Karpas-422 (cell line): ENCODE measurements around the gene SMAP2. TPM values are rescaled to one million over a fixed set of nuclear protein-coding genes. Genes with fewer than 3 reads are reported as not detected.

ENCODE experiments used
- DNase-seq: peaks from one replicate; pipeline ENCODE4 v3.0.0-alpha.2; 2015
- H2AFZ ChIP-seq: fragments of 200-600 bp; sonication (generic); 2 replicates; pipeline ENCODE4 v1.6.1; 2014; ENCODE audit warnings: antibody characterized with exemption, low read length, mixed read lengths
- H3K27ac ChIP-seq: fragments of 200-600 bp; sonication (generic); 2 replicates; pipeline ENCODE4 v1.5.1; 2014; ENCODE audit warnings: mild to moderate bottlenecking, low read length, moderate library complexity
- H3K27me3 ChIP-seq: fragments of 200-600 bp; sonication (generic); 2 replicates; pipeline ENCODE4 v1.6.1; 2014; ENCODE audit warnings: low read length, mixed read lengths
- H3K36me3 ChIP-seq: fragments of 200-600 bp; sonication (generic); 2 replicates; pipeline ENCODE4 v1.6.1; 2014; ENCODE audit warnings: low read length, mixed read lengths; ENCODE audit not compliant: insufficient read depth
- H3K4me1 ChIP-seq: fragments of 200-600 bp; sonication (generic); 2 replicates; pipeline ENCODE4 v1.6.1; 2014; ENCODE audit warnings: mild to moderate bottlenecking, low read length, mixed read lengths
- H3K4me2 ChIP-seq: fragments of 200-600 bp; sonication (generic); 2 replicates; pipeline ENCODE4 v1.6.1; 2014; ENCODE audit warnings: low read length, low read depth, mild to moderate bottlenecking; ENCODE audit not compliant: poor library complexity, severe bottlenecking
- H3K4me3 ChIP-seq: fragments of 200-600 bp; sonication (generic); 2 replicates; pipeline ENCODE4 v1.5.1; 2014; ENCODE audit warnings: mild to moderate bottlenecking, antibody characterized with exemption, low read length, mixed read lengths
- H3K79me2 ChIP-seq: fragments of 200-600 bp; sonication (generic); 2 replicates; pipeline ENCODE4 v1.6.1; 2014; ENCODE audit warnings: mild to moderate bottlenecking, low read length, mixed read lengths
- H3K9ac ChIP-seq: fragments of 200-600 bp; sonication (generic); 2 replicates; pipeline ENCODE4 v1.6.0; 2014; ENCODE audit warnings: low read length
- H3K9me2 ChIP-seq: fragments of 200-600 bp; sonication (generic), shearing (Covaris generic); replicated peaks from 2 replicates; pipeline ENCODE4 v1.6.0; 2014; ENCODE audit warnings: mild to moderate bottlenecking, low read length, moderate library complexity; ENCODE audit not compliant: insufficient read depth
- H3K9me3 ChIP-seq: fragments of 300-700, 200-600 bp; sonication (generic); 2 replicates; pipeline ENCODE4 v1.6.1; 2014; ENCODE audit warnings: low read length, mixed read lengths
- H4K20me1 ChIP-seq: fragments of 200-600 bp; sonication (generic); 2 replicates; pipeline ENCODE4 v1.6.1; 2014; ENCODE audit warnings: mild to moderate bottlenecking, antibody characterized with exemption, low read length, low read depth; ENCODE audit not compliant: insufficient read depth
- total RNA-seq: library from RNA; depleted of rRNA; stranded (reverse); fragments of >200 nt; shearing (Covaris generic); gene quantifications from 2 replicates; pipeline ENCODE4 v1.2.3, GENCODE V29; 2014; ENCODE audit warnings: low replicate concordance

Gene SMAP2
- total RNA-seq, 1 experiment from 2014 or later: 37.5 TPM

DNA sequence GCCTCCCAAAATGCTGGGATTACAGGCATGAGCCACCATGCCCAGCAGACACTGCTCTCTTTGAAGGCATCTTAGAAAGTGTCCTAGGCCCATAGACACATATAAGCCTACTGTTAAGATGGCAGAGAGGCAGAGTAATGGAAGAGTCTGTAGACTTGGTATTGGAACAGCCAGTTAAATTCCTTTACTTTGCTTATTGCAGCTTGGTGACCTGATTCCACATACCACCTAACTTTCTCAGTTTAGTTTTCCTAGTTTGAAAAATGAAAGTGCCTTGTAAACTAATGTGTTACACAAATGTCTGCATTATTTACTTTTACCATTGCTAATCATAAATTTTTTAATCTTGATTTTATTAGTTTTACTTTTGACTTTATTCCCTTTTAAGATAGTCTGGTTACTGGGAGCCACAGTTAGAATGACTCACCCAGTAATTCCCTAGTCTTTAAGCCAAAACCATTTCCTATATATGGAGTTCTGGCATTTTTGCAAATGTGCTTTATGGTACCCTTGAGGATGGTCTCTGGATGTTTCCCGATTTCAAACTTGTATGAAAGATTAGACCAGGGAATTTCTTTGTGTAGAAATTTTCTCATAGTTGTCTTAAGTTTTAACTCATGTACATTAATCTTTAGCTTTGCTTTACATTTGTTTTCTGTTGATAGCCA lies 6.4 kb downstream of the SMAP2 start:
- Histone ChIP-seq H4K20me1 (peaks cover 50% of the 10 kb centered on the region), H3K4me2 (no peak overlapping the region), H3K27ac (no peak overlapping the region), H3K79me2 (peaks cover 38% of the 10 kb centered on the region), H3K4me3 (no peak overlapping the region), H2AFZ (no peak overlapping the region), H3K9ac (no peak overlapping the region), H3K4me1 (peaks cover 52% of the 10 kb centered on the region), H3K9me3 (no peaks in the 10 kb centered on the region), H3K27me3 (no peaks in the 10 kb centered on the region), H3K36me3 (peaks cover 11% of the 10 kb centered on the region), H3K9me2 (no peaks in the 10 kb centered on the region)
- no peak for DNase-seq

DNA sequence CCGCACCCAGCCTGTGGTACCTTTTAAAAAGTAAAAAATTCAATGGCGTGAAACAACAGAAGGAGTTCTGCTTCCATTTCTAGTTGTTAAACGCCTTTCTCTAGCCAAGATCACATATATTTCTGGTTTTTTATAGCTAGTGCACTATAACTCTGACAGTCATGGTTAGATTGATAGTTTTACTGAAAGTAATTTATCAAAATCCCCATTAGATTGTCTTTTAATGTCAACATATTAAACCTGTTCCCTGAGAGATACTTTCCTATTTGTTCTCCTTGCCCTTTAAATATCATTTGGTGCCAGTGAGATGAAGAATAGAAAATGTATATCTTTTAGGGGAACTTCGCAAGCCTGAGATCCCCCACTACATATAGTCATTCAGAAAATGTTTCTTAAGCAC lies 7.3 kb downstream of the SMAP2 start:
- H3K27me3 ChIP-seq: no peaks in the 10 kb centered on the region
- no peak overlapping the region for H3K9ac ChIP-seq
- peaks cover 53% of the 10 kb centered on the region for H3K4me1 ChIP-seq
- H3K27ac ChIP-seq: no peak overlapping the region
- H3K9me2 ChIP-seq: no peaks in the 10 kb centered on the region
- H3K4me2 ChIP-seq: peak overlapping the region; percentile 37
- H3K36me3 ChIP-seq: peaks cover 11% of the 10 kb centered on the region
- DNase-seq: no peak
- no peak overlapping the region for H2AFZ ChIP-seq
- H4K20me1 ChIP-seq: peaks cover 52% of the 10 kb centered on the region
- H3K9me3 ChIP-seq: no peaks in the 10 kb centered on the region
- no peak overlapping the region for H3K4me3 ChIP-seq
- H3K79me2 ChIP-seq: peaks cover 31% of the 10 kb centered on the region

DNA sequence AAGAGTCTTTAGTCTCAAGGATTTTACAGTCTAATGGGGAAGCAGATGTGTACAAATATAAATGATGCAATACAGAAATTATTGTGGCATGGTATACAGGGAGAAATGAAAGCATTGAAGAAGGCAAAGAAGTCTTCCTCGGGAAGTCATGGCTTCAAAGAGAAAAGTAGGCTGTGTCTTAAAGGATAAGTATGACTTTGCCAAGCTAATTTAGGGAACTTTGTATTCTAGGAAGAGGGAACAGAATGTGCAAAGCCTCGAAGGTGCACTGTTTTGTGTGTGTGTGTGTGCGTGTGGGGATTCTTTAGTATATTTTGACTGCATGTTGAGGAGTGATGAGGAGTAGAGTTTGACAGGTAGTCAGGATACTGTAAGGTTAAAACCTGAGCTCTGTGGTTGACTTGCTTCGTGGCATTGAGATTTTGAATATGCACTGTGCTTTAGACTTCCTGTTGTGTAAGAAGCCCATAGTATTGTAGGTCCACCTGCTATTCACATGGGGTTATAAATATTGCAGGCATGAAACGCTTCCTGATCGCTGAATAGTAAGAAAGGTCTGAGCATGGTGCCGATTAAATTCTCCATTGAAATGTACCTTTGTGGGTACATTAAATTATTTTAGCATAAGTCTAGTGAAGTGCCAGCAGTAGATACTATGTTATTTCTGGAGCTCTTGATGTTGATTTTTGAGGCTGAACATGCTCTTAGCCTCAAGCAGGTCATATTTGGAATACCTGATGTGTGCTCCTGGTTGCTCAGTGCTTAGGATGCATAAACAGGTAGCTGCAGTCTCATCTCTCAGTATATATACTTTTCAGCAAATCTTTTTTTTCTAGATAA lies 8.0 kb downstream of the SMAP2 start:
- peaks cover 8% of the 10 kb centered on the region for H3K36me3 ChIP-seq
- peak; percentile 58 for DNase-seq
- no peak overlapping the region for H2AFZ ChIP-seq
- H3K27ac ChIP-seq: no peak overlapping the region
- no peaks in the 10 kb centered on the region for H3K9me2 ChIP-seq
- no peaks in the 10 kb centered on the region for H3K9me3 ChIP-seq
- H3K9ac ChIP-seq: no peak overlapping the region
- H3K4me3 ChIP-seq: no peak overlapping the region
- peaks cover 55% of the 10 kb centered on the region for H4K20me1 ChIP-seq
- peak overlapping the region; percentile 37 for H3K4me2 ChIP-seq
- peaks cover 30% of the 10 kb centered on the region for H3K79me2 ChIP-seq
- no peaks in the 10 kb centered on the region for H3K27me3 ChIP-seq
- H3K4me1 ChIP-seq: peaks cover 60% of the 10 kb centered on the region

DNA sequence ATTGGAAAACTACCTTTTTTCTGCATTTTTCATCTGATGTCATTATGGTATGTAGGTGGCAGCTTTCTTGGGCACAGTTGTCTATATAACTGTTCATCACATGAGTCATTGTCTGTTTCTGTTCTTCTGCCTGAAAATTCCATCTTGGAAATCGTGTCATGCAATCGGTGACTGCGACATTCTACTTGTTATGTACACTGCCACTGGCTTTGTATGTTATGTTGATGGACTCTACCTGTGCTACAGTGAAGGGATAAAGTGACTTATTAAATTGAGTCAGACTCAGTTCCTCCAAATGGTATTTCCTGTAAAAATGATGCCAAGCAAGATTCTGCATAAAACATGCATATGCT lies 8.6 kb downstream of the SMAP2 start:
- Histone ChIP-seq H3K36me3 (peaks cover 6% of the 10 kb centered on the region; the same call in 1 of the 2 replicates), H3K27ac (no peak overlapping the region), H2AFZ (no peak overlapping the region), H3K4me2 (no peak overlapping the region), H4K20me1 (peaks cover 51% of the 10 kb centered on the region), H3K9me2 (no peaks in the 10 kb centered on the region), H3K9ac (no peak overlapping the region), H3K27me3 (no peaks in the 10 kb centered on the region), H3K79me2 (peaks cover 29% of the 10 kb centered on the region), H3K9me3 (no peaks in the 10 kb centered on the region), H3K4me3 (no peak overlapping the region), H3K4me1 (peaks cover 62% of the 10 kb centered on the region)
- DNase-seq: no peak

DNA sequence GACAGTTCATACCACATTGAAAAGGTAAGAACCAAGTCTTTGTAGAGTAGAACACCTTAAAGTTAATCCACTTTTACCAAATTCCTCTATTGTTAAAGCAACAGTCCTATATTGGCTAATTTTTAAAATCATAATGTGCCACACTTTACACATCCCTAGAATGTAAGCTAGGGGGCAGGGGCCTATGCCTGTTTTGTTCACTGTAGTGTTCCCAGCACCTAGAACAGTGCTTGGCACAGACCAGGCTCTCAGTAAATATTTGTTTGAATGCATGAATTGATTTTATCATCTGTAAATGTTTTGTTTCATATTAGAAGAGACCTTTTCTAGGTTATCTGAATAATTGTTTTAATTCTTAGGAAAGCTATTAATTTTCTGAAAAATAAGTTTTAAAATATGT lies 9.1 kb downstream of the SMAP2 start:
- peaks cover 6% of the 10 kb centered on the region; the same call in 1 of the 2 replicates for H3K36me3 ChIP-seq
- no peak overlapping the region for H3K4me3 ChIP-seq
- H3K27me3 ChIP-seq: no peaks in the 10 kb centered on the region
- H3K4me1 ChIP-seq: peaks cover 62% of the 10 kb centered on the region
- no peak overlapping the region for H2AFZ ChIP-seq
- H3K9ac ChIP-seq: no peak overlapping the region
- H3K27ac ChIP-seq: no peak overlapping the region
- DNase-seq: no peak
- peaks cover 25% of the 10 kb centered on the region for H3K79me2 ChIP-seq
- no peak overlapping the region for H3K4me2 ChIP-seq
- H3K9me2 ChIP-seq: no peaks in the 10 kb centered on the region
- peaks cover 46% of the 10 kb centered on the region for H4K20me1 ChIP-seq
- no peaks in the 10 kb centered on the region for H3K9me3 ChIP-seq

DNA sequence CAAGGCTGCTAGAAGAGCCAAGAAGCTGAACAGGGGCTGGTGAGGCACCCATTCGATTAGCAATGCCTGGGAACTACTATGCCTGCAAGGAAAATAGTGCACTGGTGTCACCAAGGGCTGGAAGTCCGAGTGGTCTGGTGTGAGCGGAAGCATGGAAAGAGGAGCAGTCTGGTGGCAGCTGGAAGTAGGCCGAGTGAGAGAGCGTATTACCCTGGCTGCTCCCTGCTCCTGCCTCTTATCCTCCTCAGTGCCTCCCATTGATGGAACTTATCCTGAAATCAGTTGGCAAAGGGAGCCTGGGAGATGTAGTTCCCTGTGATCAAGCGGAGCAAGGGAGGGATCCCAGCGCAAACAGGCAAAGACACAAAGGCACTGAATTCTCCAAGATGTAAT lies 9.6 kb downstream of the SMAP2 start:
- H2AFZ ChIP-seq: no peak overlapping the region
- H3K9me2 ChIP-seq: no peaks in the 10 kb centered on the region
- no peak overlapping the region for H3K27ac ChIP-seq
- peaks cover 45% of the 10 kb centered on the region for H4K20me1 ChIP-seq
- H3K36me3 ChIP-seq: peaks cover 6% of the 10 kb centered on the region; the same call in 1 of the 2 replicates
- no peak for DNase-seq
- no peak overlapping the region for H3K4me3 ChIP-seq
- H3K4me1 ChIP-seq: peaks cover 62% of the 10 kb centered on the region
- no peak overlapping the region for H3K9ac ChIP-seq
- peaks cover 23% of the 10 kb centered on the region for H3K79me2 ChIP-seq
- H3K9me3 ChIP-seq: no peaks in the 10 kb centered on the region
- H3K4me2 ChIP-seq: no peak overlapping the region
- no peaks in the 10 kb centered on the region for H3K27me3 ChIP-seq

DNA sequence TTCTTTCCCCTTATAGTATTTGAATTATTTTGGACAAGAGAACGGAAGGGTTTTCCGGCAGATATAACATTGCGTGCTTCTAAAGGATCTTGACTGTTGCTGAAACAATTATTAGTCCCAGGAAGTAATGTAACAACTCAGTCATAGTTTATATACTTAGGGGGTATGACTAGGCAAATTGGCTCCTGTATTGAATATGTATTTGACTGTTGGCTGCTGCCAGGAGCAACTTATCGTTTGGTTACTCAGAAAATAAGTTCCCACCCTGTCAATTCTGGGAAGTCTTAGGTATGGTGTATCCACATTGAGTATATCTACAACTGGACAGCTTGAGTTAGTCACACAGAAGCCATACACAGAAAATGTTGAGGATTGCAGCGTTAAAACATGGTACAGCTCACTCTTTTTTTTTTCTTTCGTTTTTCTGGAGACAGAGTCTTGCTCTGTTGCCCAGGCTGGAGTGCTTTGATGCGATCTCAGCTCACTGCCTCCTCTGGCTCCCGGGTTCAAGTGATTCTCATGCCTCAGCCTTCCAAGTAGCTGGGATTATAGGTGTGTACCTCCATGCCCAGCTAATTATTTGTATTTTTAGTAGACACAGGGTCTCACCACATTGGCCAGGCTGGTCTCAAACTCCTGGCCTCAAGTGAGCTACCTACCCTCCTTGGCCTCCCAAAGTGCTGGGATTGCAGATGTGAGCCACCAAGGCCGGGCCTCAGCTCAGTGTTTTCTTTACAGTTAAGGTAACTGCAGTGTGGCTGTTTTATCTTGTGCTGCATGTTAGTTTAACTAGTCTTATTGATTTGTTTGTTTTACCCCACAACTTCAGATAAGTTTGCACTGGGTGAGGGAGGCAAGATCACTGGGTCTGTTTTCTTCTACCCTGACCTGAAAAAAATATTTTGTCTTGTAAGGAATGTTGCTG lies 10.2 kb downstream of the SMAP2 start:
- no peak overlapping the region for H3K9ac ChIP-seq
- H3K79me2 ChIP-seq: peaks cover 23% of the 10 kb centered on the region
- H3K9me2 ChIP-seq: no peaks in the 10 kb centered on the region
- H4K20me1 ChIP-seq: peaks cover 45% of the 10 kb centered on the region
- H3K36me3 ChIP-seq: peaks cover 6% of the 10 kb centered on the region; the same call in 1 of the 2 replicates
- peaks cover 62% of the 10 kb centered on the region for H3K4me1 ChIP-seq
- no peaks in the 10 kb centered on the region for H3K27me3 ChIP-seq
- no peak overlapping the region for H3K27ac ChIP-seq
- H2AFZ ChIP-seq: no peak overlapping the region
- no peak for DNase-seq
- H3K4me2 ChIP-seq: peak overlapping the region; percentile 54
- H3K4me3 ChIP-seq: no peak overlapping the region
- no peaks in the 10 kb centered on the region for H3K9me3 ChIP-seq

DNA sequence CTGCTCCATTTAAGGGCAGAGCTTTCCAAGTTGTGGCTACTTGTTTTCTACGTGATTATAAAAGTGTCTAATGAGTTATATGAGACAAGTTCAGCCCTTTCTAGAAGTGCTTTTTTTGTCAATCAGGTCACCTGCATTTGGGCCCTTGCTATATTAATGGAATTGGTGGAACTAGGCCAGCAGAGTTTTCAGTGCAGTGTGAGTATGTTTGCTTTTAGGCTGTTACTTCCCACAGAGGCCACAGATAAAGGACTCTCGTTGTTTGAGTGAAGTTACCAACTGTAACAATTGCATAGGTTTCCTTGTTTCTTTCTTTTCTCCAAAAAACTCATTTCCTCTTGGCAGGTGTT lies 10.9 kb downstream of the SMAP2 start:
- Histone ChIP-seq H4K20me1 (peaks cover 46% of the 10 kb centered on the region), H3K9me3 (no peaks in the 10 kb centered on the region), H3K9ac (no peak overlapping the region), H3K4me3 (no peak overlapping the region), H2AFZ (no peak overlapping the region), H3K36me3 (peaks cover 6% of the 10 kb centered on the region; the same call in 1 of the 2 replicates), H3K4me2 (peak overlapping the region; percentile 54), H3K27ac (peak overlapping the region; percentile 67; the same call in 1 of the 2 replicates), H3K4me1 (peaks cover 62% of the 10 kb centered on the region), H3K79me2 (peaks cover 23% of the 10 kb centered on the region), H3K9me2 (no peaks in the 10 kb centered on the region), H3K27me3 (no peaks in the 10 kb centered on the region)
- DNase-seq: no peak
